Fibroblast of pulmonary artery (primary cell): ENCODE measurements around the gene CACNA2D3.

ENCODE experiments used
- DNase-seq: peaks from one replicate; pipeline ENCODE4 v3.0.0-alpha.2; 2010; ENCODE audit warnings: low read depth
- H3K4me3 ChIP-seq: replicated peaks from 2 replicates; pipeline ENCODE4 v1.5.1; 2011; ENCODE audit warnings: low read depth, mild to moderate bottlenecking, control low read depth, low read length, moderate library complexity
- TF ChIP-seq, protein P1 (sequence below): IDR thresholded peaks from 2 replicates; pipeline ENCODE4 v1.5.1; 2011; ENCODE audit warnings: mild to moderate bottlenecking, control low read depth, low read length, inconsistent platforms; ENCODE audit errors: missing control alignments

Gene CACNA2D3

DNA sequence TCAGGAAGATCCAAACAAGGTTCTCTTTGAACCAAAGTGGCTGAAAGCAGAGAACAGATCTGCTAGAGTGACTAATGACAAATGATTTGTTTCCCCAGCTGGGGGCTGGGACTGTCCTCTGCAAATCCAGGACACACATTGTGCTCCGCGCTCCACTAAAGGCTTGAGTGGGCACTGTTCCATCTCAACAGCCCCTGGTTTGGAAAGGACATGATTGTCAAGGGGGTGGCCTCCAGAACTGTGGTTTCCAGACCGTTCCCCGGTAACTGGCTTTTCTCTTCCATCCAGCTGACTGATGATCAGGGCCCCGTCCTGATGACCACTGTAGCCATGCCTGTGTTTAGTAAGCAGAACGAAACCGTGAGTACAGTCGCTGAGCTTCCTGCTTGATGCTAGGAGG lies 714.5 kb downstream of the CACNA2D3 start:
- no peak overlapping the region for H3K4me3 ChIP-seq
- DNase-seq = no peak

DNA sequence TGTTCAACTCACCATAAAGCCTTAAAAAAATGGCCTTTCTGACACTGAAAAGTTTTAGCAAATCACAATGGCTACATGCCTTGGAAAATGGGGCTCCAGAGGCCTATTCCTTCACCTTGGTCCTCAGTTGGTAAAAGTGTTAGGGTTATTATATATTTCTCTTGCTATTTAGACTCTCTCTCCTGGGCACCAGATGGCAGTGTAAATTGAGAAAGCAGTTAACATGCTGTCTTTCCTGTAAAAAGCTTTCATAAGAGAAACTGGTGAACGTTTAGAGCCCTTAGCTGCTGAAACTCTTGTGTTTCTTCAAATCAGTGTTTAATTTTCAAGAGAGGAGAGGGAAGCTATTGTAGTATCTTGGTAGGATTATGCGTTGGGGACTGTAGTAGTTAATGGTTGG lies 715.6 kb downstream of the CACNA2D3 start:
- DNase-seq = peak; percentile 18
- H3K4me3 ChIP-seq = no peak overlapping the region
- TF ChIP-seq, protein P1, sequence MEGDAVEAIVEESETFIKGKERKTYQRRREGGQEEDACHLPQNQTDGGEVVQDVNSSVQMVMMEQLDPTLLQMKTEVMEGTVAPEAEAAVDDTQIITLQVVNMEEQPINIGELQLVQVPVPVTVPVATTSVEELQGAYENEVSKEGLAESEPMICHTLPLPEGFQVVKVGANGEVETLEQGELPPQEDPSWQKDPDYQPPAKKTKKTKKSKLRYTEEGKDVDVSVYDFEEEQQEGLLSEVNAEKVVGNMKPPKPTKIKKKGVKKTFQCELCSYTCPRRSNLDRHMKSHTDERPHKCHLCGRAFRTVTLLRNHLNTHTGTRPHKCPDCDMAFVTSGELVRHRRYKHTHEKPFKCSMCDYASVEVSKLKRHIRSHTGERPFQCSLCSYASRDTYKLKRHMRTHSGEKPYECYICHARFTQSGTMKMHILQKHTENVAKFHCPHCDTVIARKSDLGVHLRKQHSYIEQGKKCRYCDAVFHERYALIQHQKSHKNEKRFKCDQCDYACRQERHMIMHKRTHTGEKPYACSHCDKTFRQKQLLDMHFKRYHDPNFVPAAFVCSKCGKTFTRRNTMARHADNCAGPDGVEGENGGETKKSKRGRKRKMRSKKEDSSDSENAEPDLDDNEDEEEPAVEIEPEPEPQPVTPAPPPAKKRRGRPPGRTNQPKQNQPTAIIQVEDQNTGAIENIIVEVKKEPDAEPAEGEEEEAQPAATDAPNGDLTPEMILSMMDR = peak; percentile 20

More for the DNA sequence above, 714.5 kb downstream of the CACNA2D3 start:
- TF ChIP-seq, protein P1 = no peak

DNA sequence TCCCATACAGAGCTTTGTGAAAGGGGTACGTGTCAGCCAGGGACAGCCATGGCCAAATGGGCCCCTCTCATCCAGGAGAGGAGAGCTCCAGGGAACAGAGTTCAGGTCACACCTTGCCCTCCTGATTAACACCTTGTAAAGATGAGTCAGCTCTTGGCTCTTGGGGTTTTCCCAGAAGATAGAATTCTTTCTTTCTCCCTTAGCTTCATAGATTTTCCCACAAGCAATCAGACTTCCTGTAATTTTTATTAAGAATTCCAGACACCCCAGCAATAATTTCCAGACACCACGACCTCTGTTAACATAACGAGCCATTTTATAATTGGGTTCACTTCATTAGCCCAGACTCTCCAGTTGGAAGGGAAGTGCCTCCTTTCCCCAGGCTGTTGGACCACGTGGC lies 719.1 kb downstream of the CACNA2D3 start:
- DNase-seq = no peak
- TF ChIP-seq, protein P1 = no peak
- H3K4me3 ChIP-seq = no peak overlapping the region

DNA sequence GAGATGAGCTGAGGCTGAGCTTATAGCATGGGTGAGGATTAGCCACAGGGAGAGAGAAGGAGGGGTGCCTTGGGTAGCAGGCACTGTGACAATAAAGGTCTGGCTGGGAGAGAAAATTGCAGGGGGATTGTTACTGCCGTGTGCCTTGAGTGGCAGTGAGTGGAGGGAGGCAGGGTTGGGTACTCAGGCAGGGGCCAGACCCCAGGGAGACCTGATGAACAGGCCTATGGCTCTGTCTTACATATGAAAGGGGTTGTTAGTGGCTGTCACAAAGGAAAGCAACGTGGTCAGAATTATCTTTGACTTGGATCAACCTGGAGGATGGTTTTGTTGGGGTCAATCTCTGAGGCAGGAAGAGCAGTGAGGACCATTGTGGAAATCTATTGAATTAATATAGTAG lies 721.0 kb downstream of the CACNA2D3 start:
- TF ChIP-seq, protein P1 = no peak
- no peak for DNase-seq
- no peak overlapping the region for H3K4me3 ChIP-seq

DNA sequence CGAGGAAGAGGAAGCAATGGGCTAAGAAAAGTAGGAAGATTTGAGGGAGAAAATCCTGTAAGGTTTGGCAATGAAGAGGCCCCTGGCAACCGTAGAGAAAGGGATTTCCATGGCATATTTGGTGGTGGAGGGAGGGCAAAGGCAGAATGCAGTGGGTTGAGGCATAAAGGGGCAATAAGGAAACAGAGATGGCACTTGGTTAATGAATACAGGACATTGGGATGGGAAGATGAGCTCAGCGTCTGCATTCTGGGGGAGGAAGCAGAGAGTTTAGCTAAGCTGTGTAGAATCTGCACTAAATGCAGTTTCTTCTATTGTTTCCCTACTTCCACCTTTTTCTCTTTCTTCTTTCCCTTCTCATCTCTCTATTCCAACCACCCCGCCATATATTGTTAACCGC lies 721.9 kb downstream of the CACNA2D3 start:
- no peak overlapping the region for H3K4me3 ChIP-seq
- TF ChIP-seq, protein P1 = no peak
- no peak for DNase-seq

DNA sequence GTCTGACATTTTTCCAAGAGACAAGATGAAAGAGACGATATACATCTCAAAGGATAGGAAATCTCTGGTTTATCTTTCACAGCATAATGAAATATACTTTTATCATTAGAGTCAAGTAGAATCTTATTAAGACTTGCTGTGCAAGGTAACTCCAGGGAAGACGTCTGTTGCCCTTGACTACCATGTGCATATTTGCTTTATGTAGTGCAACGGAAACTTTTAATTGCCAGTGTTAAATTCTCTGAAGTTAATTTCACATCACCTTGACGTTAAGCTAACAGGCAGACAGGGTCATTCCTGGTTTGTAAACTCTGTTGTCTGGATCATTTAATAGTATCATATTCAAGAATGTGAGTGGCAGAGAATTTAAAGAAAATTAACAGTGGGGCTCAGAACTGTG lies 722.7 kb downstream of the CACNA2D3 start:
- DNase-seq = no peak
- TF ChIP-seq, protein P1 = no peak
- H3K4me3 ChIP-seq = no peak overlapping the region

DNA sequence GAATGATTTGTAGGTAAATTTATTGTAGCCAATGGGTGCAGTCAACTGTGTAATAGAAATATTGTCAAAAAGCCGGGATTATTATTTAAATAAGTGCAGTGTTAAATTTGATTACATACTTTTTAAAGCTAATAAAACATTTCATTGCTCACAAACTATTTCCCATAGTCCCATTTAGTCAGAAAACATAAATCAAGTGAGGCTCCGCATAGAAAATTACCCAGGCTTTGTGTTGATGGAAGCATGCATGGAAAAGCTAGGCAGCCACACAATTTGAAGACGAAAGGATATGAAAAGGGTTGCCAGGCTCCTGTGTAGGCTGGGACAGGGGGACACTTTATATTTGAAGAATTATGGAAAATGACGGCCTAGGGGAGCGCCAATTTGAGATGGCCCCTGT lies 723.2 kb downstream of the CACNA2D3 start:
- TF ChIP-seq, protein P1 = no peak
- no peak overlapping the region for H3K4me3 ChIP-seq

More for the DNA sequence above, 723.2 kb downstream of the CACNA2D3 start:
- no peak for DNase-seq
